Measurements from ENCODE around the gene LIMS1. TPM values are rescaled to one million over a fixed set of nuclear protein-coding genes. Genes with fewer than 3 reads are reported as not detected.

The LIMS1 gene
- total RNA-seq, 2 donors from 2014 or later = 104 to 122 TPM

Other genes starting within 250 kb of the LIMS1 start
- gene SULT1C2, start 245.6 kb upstream of the LIMS1 start, total RNA-seq = not detected
- not detected for gene SULT1C4, start 156.5 kb upstream of the LIMS1 start, total RNA-seq
- 10 to 100 TPM; 65.5 to 68.7 TPM for gene GCC2, start 85.3 kb upstream of the LIMS1 start, total RNA-seq
- gene RANBP2, start 185.0 kb downstream of the LIMS1 start, total RNA-seq = 10 to 100 TPM; 57.7 to 58.8 TPM